Mucosa of stomach (tissue), 1 donor: Measurements from ENCODE around the gene ZNF782.
"Not testable (repeated sequence)": the region's sequence is repeated elsewhere in the genome, so short reads cannot be mapped to it uniquely, and the experiment has no call there.

Experiments
- H3K27me3 ChIP-seq: one replicate; pipeline ENCODE4 v1.7.0; 2013; ENCODE audit warnings: mild to moderate bottlenecking, low read length; ENCODE audit not compliant: control insufficient read depth, insufficient read depth
- H3K36me3 ChIP-seq: one replicate; pipeline ENCODE4 v1.7.0; 2013; ENCODE audit warnings: low read length; ENCODE audit not compliant: control insufficient read depth, insufficient read depth
- H3K4me1 ChIP-seq: one replicate; pipeline ENCODE4 v1.7.0; 2013; ENCODE audit warnings: mild to moderate bottlenecking, low read length; ENCODE audit not compliant: control insufficient read depth, insufficient read depth
- H3K4me3 ChIP-seq: one replicate; pipeline ENCODE4 v1.7.0; 2013; ENCODE audit warnings: low read length
- H3K9ac ChIP-seq: one replicate; pipeline ENCODE4 v1.7.0; 2013; ENCODE audit warnings: mild to moderate bottlenecking, low read length, moderate library complexity
- H3K9me3 ChIP-seq: one replicate; pipeline ENCODE4 v1.7.0; 2013; ENCODE audit warnings: mild to moderate bottlenecking, low read length, moderate library complexity; ENCODE audit not compliant: control insufficient read depth
- donor health status: Pancreatic carcinoma.

Gene ZNF782

GRCh38 chr9:96817973-96818372, 36.3 kb downstream of the ZNF782 start:
- Histone ChIP-seq H3K9me3 (peaks cover 32% of the 10 kb centered on the region), H3K27me3 (no peaks in the 10 kb centered on the region), H3K4me1 (no peaks in the 10 kb centered on the region), H3K4me3 (peak overlapping the region; percentile 6), H3K36me3 (peaks cover 5% of the 10 kb centered on the region), H3K9ac (no peak overlapping the region)

GRCh38 chr9:96813607-96814006, 40.7 kb downstream of the ZNF782 start:
- Histone ChIP-seq H3K4me3 (no peak overlapping the region), H3K9me3 (peaks cover 23% of the 10 kb centered on the region), H3K36me3 (peaks cover under 1% of the 10 kb centered on the region), H3K4me1 (no peaks in the 10 kb centered on the region), H3K9ac (no peak overlapping the region), H3K27me3 (no peaks in the 10 kb centered on the region)

DNA sequence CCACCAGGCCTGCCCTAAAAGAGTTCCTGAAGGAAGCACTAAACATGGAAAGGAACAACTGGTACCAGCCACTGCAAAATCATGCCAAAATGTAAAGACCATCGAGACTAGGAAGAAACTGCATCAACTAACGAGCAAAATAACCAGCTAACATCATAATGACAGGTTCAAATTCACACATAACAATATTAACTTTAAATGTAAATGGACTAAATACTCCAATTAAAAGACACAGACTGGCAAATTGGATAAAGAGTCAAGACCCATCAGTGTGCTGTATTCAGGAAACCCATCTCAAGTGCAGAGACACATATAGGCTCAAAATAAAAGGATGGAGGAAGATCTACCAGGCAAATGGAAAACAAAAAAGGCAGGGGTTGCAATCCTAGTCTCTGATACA, 55.4 kb downstream of the ZNF782 start:
- not testable (repeated sequence) for H3K9ac ChIP-seq, H3K36me3 ChIP-seq, H3K27me3 ChIP-seq, H3K4me3 ChIP-seq, H3K4me1 ChIP-seq
- peaks cover 16% of the 10 kb centered on the region for H3K9me3 ChIP-seq

GRCh38 chr9:96784021-96784420, 70.3 kb downstream of the ZNF782 start:
- H3K27me3 ChIP-seq, result no peaks in the 10 kb centered on the region
- no peak overlapping the region for H3K9ac ChIP-seq
- no peaks in the 10 kb centered on the region for H3K4me1 ChIP-seq
- no peaks in the 10 kb centered on the region for H3K36me3 ChIP-seq
- H3K9me3 ChIP-seq, result no peaks in the 10 kb centered on the region
- no peak overlapping the region for H3K4me3 ChIP-seq

DNA sequence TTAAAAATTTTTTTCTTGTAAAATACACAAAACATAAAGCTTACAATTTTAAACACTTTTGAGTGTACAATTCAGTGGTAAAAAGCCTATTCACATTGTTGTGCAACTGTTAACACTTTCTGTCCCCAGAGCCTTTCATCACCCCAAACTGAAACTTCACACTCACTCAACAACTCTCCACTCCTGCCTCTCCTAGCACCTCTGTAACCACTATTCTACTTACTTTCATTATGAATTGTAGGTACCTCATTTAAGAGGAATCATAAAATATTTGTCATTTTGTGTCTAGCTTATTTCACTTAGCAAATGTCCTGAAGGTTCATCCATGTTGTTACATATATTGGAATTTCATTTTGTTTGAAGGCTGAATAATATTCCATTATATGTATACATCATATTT, 72.1 kb downstream of the ZNF782 start:
- Histone ChIP-seq H3K9ac (no peak overlapping the region), H3K9me3 (no peaks in the 10 kb centered on the region), H3K36me3 (no peaks in the 10 kb centered on the region), H3K4me3 (no peak overlapping the region), H3K4me1 (no peaks in the 10 kb centered on the region), H3K27me3 (no peaks in the 10 kb centered on the region)

GRCh38 chr9:96781552-96781951, 72.8 kb downstream of the ZNF782 start:
- Histone ChIP-seq H3K9ac (no peak overlapping the region), H3K27me3 (no peaks in the 10 kb centered on the region), H3K4me3 (no peak overlapping the region), H3K36me3 (no peaks in the 10 kb centered on the region), H3K4me1 (no peaks in the 10 kb centered on the region), H3K9me3 (no peaks in the 10 kb centered on the region)

GRCh38 chr9:96779089-96779488, 75.2 kb downstream of the ZNF782 start:
- H3K4me3 ChIP-seq, result no peak overlapping the region
- no peaks in the 10 kb centered on the region for H3K4me1 ChIP-seq
- no peaks in the 10 kb centered on the region for H3K9me3 ChIP-seq
- no peak overlapping the region for H3K9ac ChIP-seq
- no peaks in the 10 kb centered on the region for H3K36me3 ChIP-seq
- no peaks in the 10 kb centered on the region for H3K27me3 ChIP-seq

GRCh38 chr9:96777426-96777864, 76.9 kb downstream of the ZNF782 start:
- Histone ChIP-seq H3K36me3 (no peaks in the 10 kb centered on the region), H3K4me1 (no peaks in the 10 kb centered on the region), H3K9ac (peak overlapping the region; percentile 78), H3K27me3 (no peaks in the 10 kb centered on the region), H3K9me3 (no peaks in the 10 kb centered on the region), H3K4me3 (peak overlapping the region; percentile 92)

- H3K9ac ChIP-seq, result no peak overlapping the region
- no peaks in the 10 kb centered on the region for H3K4me1 ChIP-seq
- no peaks in the 10 kb centered on the region for H3K36me3 ChIP-seq
- H3K4me3 ChIP-seq, result no peak overlapping the region
- H3K27me3 ChIP-seq, result no peaks in the 10 kb centered on the region
- peaks cover 9% of the 10 kb centered on the region for H3K9me3 ChIP-seq
Measured at GRCh38 chr9:96771124-96771523, 83.2 kb downstream of the ZNF782 start.

DNA sequence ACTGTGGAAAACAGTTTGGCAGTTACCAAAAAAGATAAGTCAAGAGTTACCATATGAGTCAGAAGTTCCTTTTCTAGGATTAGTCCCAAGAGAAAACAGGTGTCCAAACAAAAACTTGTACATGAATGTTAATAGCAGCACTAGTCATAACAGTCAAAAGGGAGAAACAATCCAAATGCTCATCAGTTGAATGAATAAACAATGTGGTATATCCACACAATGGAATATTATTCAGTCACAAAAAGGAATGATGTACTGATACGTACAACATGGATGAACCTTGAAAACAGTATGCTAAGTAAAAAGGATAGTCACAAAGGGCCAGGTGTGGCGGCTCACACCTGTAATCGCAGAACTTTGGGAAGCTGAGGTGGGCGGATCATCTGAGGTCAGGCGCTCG, 84.3 kb downstream of the ZNF782 start:
- Histone ChIP-seq H3K4me1 (no peaks in the 10 kb centered on the region), H3K36me3 (no peaks in the 10 kb centered on the region), H3K9ac (no peak overlapping the region), H3K4me3 (no peak overlapping the region), H3K27me3 (no peaks in the 10 kb centered on the region), H3K9me3 (peaks cover 9% of the 10 kb centered on the region)
